HG03520 (cell line): ENCODE results near the gene TEX47.

Experiments used
- ATAC-seq: cut with Tn5 transposase; IDR thresholded peaks from one replicate; pipeline ENCODE4 v1.9.1; 2021; ENCODE audit warnings: mild to moderate bottlenecking, moderate library complexity; ENCODE audit not compliant: unreplicated experiment

Gene TEX47

DNA sequence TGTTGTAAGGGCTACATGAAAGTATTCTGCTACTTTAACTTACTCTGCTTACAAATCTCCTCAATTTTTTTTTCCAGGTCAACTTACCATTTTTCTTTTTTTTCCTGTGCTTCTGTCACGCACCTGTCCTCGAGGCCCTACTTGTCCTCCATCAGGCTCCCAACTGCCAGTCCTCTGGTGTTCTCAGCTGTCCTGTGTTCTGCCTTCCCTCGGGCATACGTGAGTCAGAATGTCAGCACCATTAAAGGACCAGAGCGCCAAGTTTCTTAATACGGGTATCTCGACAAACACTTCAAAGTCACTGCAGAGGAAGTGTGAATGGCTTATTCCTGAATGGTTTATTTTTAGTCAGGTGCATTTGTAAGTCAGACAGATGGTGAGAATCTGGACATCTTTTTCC is at the start of gene TEX47:
TSS of gene TEX47 (minus strand) at position 185 of the 400 bp plus-strand sequence. CDS start 795 bp downstream, outside the sequence.
- no peak for ATAC-seq

DNA sequence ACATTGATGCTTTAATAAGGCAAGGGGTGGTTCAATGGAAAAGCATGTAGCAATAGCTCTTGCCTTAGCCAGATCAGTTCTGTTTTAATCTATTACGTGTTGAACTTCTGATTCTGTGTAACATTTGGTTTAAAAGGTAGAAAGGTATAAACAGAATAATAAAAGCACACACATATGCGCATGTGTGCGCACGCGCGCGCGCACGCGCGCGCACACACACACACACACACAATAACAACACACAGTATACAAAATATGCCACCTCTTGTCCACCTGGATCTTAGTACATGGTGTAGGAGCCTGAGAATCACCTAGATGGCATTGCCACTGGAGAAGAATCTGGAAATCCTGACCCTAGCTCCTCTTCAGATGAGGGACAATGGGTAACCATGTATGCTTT is 49.6 kb upstream of the TEX47 start:
- no peak for ATAC-seq

DNA sequence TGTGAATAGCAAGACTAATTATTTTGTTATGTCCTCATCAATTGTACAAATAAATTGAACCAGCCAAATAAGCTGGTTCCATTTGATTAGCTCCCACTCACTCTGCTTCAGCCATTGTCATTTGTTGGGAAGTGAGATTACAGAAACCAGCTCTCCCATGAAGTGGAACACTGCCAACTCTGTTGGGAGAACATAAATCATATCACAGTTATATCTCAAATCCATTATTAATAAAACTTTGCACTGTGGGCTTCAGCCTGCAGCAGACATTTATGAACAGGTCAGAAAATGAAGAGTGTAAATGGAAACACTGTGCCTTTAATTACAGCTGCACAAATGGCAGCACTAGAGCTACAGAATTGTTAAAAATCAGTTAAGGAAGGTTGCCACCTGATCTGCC is 46.7 kb upstream of the TEX47 start:
- no peak for ATAC-seq

DNA sequence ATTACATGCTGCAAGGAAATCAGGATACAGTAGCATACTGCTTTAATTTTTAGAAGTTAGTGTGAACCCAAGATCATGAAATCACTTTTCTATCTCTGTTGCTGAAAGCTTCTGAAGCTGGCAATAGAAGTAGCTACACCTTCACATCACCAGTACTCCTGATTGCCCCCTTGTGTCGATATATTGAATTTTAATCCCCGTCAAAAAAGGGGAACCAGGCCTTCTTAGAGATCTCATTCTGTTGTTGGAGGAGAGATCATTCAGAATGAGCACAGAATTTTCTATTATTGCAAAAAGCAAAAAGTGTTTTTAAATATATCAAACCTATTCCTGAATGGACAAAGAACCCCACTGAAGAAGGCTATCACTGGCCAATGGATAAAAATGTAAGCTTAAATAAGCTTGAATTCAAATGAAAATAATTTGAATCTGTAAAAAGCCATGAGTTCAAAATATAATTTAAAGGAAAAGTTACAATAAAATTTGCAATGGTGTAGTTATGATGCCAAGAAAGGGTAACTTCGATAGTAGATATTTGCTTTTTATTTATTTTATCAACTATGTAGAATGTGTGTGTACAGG is 39.7 kb upstream of the TEX47 start:
- peak; percentile 94 for ATAC-seq

DNA sequence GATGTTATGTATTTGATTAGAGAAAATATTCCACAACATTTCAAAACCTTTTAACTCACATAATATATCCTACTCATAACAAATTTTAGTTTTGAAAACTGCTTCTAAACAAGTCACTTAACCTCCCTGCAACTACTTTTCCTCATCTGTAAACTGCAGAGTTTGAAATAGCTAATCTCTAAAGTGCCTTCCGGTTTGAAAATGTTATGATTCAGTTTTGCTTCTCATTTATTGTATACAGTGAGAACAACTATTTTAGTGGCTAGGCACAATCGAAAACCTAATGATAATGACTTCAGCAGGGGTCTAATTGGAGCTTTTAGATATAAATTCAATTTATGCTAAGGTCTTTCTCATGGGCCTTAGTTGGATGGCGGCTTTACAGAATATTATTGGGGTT is 30.7 kb upstream of the TEX47 start:
- no peak for ATAC-seq

DNA sequence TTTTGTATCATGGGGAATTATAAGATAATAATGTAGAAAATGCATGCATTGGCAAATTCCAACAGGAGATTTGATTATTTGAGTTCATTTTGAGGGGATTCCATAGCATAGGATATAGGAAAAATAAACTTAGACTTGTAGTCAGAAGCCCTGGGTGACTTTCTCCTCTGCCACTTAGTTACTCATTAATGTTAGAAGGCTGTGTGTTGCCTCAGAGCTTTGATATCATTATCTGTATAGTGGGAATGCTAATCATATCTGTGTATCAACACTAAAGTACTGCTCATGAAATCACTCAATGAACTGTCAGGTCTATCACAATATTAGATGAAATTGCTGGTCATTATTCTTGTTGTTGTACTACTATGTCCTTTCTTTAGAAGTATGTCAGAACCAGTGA is 23.0 kb upstream of the TEX47 start:
- no peak for ATAC-seq

DNA sequence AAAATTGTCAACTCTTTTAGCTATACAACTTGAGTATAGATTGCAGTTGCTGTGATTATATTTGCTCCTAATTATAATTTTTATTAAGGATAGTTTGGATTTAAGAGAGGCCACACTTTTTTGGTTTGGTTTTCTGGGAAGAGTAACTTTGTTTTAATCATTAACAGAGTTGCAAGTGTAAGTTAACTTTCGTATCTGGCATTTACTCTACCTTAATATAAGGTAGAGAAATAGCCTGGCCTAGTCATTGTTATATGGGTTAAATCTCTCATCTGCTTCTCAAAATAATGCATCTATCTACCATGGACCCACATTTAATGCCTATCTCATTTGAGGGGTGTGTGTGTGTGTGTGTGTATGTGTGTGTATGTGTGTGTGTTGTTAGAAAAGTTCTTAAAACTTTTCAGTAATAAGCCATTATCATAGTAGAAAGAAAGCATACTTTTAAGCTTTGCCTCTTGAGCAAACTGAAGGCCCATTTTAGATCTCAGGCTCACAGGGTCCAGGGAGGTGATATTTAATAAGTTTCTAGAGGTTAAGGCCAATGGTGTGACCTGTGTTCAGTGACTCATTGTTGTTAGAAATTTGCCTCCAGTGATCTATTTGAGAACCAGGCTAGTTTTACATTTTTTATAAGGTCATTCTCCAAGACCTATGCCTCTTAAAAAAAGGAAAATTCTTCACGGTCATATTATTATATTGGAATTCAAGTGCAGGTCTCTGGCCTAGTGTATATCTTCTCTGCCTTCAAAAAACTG is 10.9 kb upstream of the TEX47 start:
- no peak for ATAC-seq

DNA sequence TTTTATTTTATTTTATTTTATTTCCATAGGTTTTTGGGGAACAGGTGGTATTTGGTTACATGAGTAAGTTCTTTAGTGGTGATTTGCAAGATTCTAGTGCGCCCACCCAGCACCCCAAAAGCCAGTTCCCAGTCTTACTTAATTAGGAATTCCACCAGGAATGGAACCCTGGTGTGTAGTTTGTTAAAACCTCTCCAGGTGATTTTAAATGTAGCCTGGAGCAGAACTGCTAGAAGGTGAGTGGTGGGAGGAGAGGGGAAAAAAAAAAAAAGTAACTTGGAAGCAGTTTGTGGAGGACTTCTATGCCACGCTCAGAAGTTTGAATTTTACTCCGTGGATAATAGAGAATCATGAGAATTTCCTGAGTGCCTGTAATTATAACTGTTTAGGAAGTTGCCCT is 5.5 kb upstream of the TEX47 start:
- no peak for ATAC-seq

DNA sequence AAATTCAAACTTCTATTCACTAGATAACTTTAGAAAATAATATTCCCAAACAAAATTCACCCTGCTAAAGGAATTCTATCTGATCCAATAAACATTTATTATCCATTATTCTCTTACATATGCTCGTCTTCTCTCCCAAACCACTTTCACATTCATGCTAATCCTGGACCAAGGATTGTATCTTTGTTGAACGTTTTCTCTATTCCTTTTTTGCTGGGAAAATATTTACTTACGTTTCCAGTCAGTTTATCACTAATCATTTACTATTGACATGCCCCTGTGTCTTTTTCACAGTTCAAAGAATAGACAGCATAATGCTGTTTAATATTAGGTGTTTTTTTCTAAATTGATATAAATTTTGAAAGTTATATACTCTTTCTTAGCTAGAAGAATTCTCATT is 3.2 kb downstream of the TEX47 start:
- no peak for ATAC-seq

DNA sequence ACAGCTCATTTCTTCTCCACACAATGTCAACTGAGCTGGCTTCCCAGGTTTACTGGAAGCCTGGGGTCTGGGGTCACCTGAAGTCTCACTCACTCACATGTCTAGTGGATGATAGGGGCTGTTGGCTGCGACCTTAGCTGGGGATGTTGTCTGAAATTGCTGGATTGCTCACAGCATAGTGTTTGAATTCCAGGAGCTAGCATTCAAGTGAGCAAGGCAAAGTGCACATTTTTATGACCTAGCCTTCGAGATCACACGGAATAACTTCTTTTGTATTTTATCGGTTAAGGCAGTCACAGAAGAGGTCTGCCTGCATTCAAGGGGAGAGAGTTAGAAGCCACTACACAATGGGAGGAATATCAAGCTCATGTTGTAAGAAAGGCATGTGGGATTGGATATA is 3.6 kb downstream of the TEX47 start:
- no peak for ATAC-seq

DNA sequence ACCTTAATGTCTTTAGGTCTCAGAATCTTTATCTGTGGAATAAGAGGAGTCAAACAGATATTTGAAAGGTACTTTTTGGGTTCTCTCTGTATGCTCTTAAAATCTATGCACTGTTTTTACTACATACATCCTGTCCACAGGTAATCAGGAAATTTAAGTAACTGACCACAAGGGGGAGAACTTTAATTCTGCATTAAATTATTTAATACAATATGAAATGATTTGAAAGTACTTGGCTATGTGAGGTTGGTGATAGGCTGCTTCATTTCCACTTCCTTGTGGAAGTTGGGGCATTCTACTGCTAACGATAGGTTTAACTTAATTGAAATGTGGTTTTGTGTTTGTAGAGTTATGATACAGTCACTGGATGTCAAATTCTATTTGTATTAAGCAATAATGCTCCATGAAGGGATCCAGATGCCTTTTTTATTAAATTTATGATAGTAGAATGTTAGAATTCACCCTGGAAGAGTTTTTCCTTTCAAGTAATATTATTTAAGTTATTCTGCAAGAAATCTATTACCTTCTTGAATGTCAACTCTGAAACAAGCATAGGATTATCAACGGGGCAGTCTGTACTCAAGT is 6.0 kb downstream of the TEX47 start:
- peak; percentile 60 for ATAC-seq

DNA sequence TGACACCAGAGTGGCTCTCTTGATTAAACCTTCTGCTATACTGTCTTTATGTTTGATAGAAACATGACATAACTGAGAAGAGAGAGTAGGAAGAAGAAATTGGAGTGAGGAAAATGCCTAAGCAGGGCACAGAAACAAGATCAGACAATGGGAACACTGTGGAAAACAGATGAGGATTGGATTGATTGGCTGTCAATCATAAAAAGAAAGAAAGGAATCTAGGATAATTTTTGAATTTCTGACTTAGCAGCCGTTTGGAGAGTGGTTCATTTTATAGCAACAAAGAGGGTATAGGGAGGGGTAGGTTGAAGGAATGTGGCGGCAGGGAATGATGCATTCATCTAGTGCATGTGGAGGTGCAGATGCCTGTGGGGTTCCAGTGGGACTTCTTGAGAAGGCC is 7.8 kb downstream of the TEX47 start:
- no peak for ATAC-seq

DNA sequence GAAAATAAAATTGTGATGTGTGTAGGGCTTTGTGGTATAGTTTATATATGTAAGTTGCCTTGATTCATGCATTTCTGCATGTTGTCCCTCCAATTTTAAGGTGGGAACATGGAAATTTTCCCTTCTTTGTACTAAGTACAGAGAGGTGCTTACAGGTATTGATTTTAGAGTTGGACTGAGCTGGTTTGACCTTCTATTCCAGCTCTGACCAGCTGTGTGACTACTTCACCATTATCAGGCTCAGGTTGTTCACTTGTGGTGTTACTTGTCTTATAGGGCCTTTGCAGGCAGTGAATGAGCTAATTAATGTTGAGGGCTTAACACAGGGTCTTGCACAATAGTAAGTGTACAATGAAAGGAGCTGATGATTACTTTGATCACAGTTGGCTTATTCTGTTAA is 19.7 kb downstream of the TEX47 start:
- no peak for ATAC-seq

DNA sequence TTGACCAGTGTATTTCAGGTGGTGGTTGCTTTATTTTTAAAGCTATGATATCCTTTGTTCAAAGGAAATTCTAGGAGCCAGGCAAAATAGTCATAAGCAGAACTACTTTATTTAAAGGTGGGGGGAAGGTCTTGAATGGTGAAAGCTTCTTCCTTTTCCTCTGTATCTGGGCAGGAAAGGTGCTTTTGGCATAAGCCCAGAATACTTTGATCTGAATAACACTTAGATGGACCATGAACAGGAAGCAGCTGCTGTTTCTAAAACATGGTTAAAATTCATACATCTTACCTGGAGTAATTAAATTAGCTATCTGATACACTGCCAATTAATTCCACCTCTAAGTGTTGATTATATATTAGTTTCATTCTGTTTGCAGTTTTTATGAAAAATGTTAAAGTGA is 22.8 kb downstream of the TEX47 start:
- no peak for ATAC-seq

DNA sequence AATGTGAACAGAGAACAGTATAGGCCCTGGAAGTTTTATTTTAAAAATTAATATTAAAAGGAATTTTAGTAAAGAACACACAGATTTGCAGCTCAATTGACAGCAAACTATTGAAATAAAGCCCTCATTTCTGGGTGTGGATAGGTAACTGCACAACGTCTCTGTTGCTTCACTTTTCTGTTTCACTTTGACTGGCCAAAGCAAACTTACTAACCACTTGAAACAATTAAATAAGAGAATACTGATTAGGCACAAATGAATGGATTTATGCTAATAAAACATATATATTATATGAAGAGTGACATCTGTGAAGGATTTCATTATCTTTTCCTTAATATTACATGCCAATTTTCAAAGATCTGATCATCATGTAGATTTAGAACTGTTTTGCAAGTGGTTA is 24.1 kb downstream of the TEX47 start:
- peak; percentile 76 for ATAC-seq

DNA sequence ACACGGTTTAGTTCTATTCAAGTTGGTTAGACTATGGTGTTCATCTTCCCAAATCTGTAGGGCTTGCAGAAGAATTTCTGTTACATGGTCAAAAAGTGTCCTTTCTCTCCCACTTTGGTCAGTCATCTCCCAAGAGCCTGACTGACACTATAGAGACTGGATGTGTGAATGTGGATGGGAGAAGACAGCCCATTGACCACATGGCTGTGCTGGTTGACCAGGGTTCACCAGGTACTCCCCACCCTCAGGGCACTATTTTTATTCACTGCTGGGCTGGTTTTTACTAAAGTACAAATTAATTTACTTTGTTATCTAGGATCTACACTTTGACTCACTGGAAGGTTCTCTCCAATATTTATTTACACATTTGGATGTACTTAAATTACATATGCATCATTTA is 33.8 kb downstream of the TEX47 start:
- ATAC-seq = no peak

DNA sequence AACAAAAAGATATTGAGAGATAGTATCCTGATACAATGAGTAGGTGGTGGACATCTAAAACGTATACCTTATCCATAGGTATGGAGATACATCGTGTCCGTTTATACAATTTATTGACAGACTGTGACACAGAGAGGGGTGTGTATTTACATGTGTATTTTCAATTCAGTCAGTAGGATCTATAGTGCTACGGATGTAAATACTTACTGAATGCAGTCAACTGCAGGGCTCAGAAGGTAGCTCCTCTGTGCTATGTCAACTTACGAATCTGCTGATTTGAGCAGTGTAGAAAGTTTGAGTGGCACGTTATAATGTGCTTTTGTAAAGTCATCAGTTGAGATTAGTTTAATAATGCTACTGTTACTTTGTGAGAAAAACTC is 35.4 kb downstream of the TEX47 start:
- no peak for ATAC-seq

DNA sequence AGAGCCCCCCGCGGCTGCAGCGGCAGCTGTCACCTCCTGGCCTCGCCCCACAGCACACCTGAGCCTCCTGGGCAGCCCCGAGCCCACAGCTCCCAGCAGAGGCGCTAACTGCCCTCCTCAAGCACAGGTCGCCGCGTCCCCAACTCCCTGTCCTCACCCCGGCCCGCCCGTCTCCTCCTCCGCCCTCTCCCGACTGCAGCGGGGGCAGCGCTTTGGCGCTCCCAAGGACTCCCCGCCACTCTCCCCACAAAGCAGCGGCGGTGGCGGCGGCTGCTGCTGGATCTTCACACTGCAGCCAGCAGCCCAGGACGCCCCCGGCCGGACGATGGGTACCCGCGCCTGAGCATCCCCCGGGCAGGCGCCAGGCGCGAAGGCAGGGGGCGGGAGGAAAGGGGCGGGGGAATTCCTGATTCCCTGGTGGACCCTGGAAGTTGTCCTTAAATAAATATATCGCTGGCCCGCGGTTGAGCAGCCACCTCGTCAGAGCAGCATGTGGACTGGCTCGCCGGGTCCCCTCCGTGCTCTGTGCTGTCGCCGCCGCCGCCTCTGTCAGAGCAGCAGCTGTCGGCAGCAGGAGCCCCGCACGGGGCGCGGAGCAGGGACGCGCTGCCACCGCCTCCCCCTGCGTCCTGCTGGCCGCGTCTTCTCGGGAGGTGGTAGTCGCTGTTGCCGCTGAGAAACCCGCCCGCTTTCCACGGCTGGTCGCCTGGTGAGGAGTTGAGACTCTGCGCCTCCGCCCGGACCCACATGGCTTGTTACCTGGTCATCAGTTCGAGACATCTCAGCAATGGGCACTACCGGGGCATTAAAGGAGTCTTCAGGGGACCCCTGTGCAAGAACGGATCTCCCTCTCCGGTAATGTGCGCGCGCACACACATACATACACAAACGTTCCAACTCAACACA is 36.1 kb downstream of the TEX47 start, which contains the start of gene ZNF804B:
TSS of gene ZNF804B (plus strand) at position 471 of the 906 bp plus-strand sequence. CDS start at position 748, 277 bp downstream.
- no peak for ATAC-seq

DNA sequence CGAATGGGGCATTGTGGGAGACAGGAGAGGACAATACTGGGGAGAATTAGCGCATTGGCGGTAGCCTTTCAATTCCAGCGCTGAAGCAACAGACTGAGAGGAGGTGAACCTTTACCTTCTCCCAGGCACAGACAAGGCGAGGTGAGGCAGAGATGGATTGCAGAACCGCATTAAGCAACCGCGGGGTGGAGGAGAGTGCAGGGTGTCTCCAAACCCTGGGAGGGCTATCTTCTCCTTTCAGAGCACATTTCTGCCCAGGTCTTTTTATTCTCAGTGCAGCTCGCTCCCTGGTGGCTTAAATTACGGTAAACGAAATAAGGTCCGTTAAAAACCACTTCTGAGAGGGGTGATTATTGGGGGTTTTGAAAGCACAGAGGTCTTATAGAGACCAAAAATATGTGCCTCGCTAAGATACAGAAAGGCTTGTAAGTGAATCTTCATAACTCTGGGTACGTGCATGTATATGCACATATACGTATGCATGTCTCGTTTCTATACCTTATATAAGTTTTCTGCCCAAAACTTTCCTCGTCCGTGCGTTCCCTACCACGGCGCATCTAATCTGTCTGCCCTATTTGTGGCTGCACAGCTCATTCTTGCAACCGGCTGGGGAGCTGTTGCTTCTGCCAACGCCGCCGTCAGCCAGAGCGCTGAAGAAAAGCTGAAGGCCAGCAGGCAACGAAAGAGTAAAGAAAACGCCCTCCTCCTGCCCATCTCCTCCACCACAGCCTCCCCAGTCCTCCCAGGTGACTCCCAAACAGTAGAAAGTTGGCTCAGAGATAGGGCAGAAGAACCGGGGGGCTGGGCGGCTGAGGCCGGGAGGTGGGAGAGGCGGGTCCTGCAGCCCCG is 36.9 kb downstream of the TEX47 start:
- ATAC-seq = no peak

DNA sequence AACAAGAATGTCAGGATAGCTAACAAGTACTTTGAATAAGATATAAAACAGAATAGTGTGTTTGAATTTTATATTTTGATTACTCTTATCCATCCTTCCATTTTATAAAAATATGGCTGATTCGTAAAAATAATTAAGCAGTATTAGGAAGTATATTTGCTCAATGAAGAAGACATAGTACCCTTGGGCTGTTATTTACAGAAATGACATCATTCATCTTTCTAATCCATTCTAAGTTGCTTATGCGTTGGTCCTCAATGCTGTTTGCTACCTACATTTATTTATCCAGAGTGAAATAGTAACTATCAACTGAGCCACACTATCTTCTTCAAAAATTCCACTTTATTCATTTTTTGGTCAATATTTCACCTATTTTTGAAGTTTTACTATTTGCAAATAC is 38.2 kb downstream of the TEX47 start:
- ATAC-seq = no peak
